Activated B cell treated with CpG ODN at 0.5 μM for 24 hours (primary cell): Measurements from ENCODE around the gene TWNK. TPM values are rescaled to one million over a fixed set of nuclear protein-coding genes. Genes with fewer than 3 reads are reported as not detected.

Experiments used
- ATAC-seq: fragments of 200-7000 bp; cut with Tn5 transposase; one replicate; pipeline ENCODE4 v1.10.0; 2021; ENCODE audit warnings: low read depth, mild to moderate bottlenecking, moderate library complexity
- CTCF ChIA-PET: fragments of 350-600 bp; sonication (Branson Sonifier 250); formaldehyde crosslinking; loops from one replicate; lab custom pipeline; 2021; ENCODE audit warnings: antibody characterized with exemption; lab: Charles Lee
- POLR2A ChIA-PET: fragments of 350-600 bp; sonication (Branson Sonifier 250); formaldehyde crosslinking; loops from one replicate; lab custom pipeline; 2021; ENCODE audit warnings: antibody characterized with exemption; lab: Charles Lee
- DNase-seq: peaks from one replicate; pipeline ENCODE4 v3.0.0; 2022
- H3K27ac Mint-ChIP-seq: one replicate; pipeline ENCODE4 v1.8.0; 2020; ENCODE audit warnings: mixed read lengths
- H3K27me3 Mint-ChIP-seq: one replicate; pipeline ENCODE4 v1.8.0; 2021; ENCODE audit warnings: mixed read lengths
- H3K36me3 Mint-ChIP-seq: one replicate; pipeline ENCODE4 v1.8.0; 2021; ENCODE audit warnings: low read depth, mixed read lengths
- H3K4me1 Mint-ChIP-seq: one replicate; pipeline ENCODE4 v1.8.0; 2021; ENCODE audit warnings: mixed read lengths
- H3K4me3 Mint-ChIP-seq: one replicate; pipeline ENCODE4 v1.8.0; 2020; ENCODE audit warnings: mild to moderate bottlenecking, mixed read lengths
- H3K9me3 Mint-ChIP-seq: one replicate; pipeline ENCODE4 v1.8.0; 2020; ENCODE audit warnings: mixed read lengths
- CTCF ChIP-seq: fragments of 200-600 bp; IDR thresholded peaks from one replicate; pipeline ENCODE4 v1.8.0; 2022; ENCODE audit warnings: antibody characterized with exemption, mild to moderate bottlenecking
- intact Hi-C: fragments of 100-400 bp; cut with micrococcal nuclease; formaldehyde crosslinking; loops from one replicate; pipeline ENCODE4 v1.15.1; 2024
- total RNA-seq: library from RNA; stranded (reverse); gene quantifications from 2 replicates; pipeline ENCODE4 v1.2.3, GENCODE V29; 2022

The TWNK gene
- 19.2 and 20.5 TPM in 2 replicates for total RNA-seq

DNA sequence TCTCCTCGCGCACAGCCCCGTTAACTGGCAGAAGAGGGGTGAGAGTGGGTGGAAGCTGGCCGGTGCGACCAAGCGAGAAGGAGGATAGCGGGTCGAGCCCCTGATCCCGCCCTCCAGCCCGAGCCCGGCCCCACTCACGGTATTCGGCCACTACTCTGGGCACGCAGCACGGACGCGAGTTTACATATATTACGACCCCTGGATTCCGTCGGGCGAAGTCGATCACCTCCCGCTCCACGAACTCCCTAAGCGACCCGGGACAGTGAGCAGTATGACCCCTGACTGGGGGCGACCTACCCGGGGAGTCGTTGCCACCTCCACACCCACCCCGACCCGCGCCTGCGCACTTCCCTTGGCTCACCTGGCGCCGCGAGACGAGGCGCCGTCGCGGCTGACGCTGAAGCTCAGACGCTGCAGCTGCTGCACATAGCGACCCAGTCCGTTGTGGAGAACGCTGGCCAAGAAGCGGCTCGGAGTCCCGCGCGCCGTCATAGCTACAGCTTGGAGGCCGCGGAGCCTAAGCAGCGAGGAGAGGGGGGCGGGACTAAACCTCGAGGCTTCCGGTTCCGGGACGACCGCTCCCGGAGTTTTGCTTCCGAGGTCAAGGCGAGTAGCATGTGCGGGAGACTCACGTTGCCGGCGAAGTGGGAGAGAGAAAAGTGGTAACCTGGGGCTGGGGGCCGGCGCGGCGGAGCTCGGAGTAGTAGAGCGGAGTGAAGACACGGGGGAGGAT, at the start of gene TWNK, which contains the start of gene MRPL43:
TSS of gene TWNK (plus strand) at position 592 of the 733 bp plus-strand sequence. CDS start 668 bp downstream, outside the sequence.
TSS of gene MRPL43 (minus strand) at position 546 of the 733 bp plus-strand sequence. CDS start at position 492, 54 bp downstream.
- Mint-ChIP-seq H3K9me3 (no peaks in the 10 kb centered on the region), H3K27me3 (no peaks in the 10 kb centered on the region), H3K4me1 (peaks cover 46% of the 10 kb centered on the region), H3K4me3 (peak within 1 kb of the TSS; percentile 92), H3K27ac (peak within 1 kb of the TSS; percentile 82), H3K36me3 (peaks cover 50% of the 10 kb centered on the region)
- ATAC-seq (peak; percentile 95), DNase-seq (peak; percentile 81)
- POLR2A ChIA-PET, result interaction anchor here (1.0 to 4.7 kb wide), 2 partner anchors 11 to 75 kb away, joined by 3 to 54 read pairs; partner anchors contain the start of genes LZTS2 and SLF2
- intact Hi-C loops, result loop anchor here (1.0 to 2.0 kb wide), 2 partner anchors 10 to 18 kb away; partner anchors contain the start of gene SEMA4G
- TF ChIP-seq CTCF, result no peak
- CTCF ChIA-PET, result interaction anchor here (6.0 kb wide), 1 partner anchor 10 kb away, joined by 34 read pairs; no protein-coding TSS in a partner anchor

- Mint-ChIP-seq H3K4me1 (no peaks in the 10 kb centered on the region), H3K36me3 (peaks cover 63% of the 10 kb centered on the region), H3K27ac (no peak overlapping the region), H3K27me3 (no peaks in the 10 kb centered on the region), H3K9me3 (no peaks in the 10 kb centered on the region), H3K4me3 (no peak overlapping the region)
- TF ChIP-seq CTCF, result no peak
- ChIA-PET CTCF (no interaction called here), POLR2A (no interaction called here)
- no peak for ATAC-seq
- DNase-seq, result no peak
- intact Hi-C loops, result no loop called here
Measured at GRCh38 chr10:100939763-100940344, 47.5 kb upstream of the TWNK start.

GRCh38 chr10:100942229-100942628, 45.1 kb upstream of the TWNK start:
- ATAC-seq (no peak), DNase-seq (no peak)
- CTCF ChIA-PET, result no interaction called here
- Mint-ChIP-seq H3K27ac (no peak overlapping the region), H3K27me3 (no peaks in the 10 kb centered on the region), H3K36me3 (peaks cover 84% of the 10 kb centered on the region), H3K4me3 (no peak overlapping the region), H3K9me3 (no peaks in the 10 kb centered on the region), H3K4me1 (no peaks in the 10 kb centered on the region)
- intact Hi-C loops, result no loop called here
- POLR2A ChIA-PET, result no interaction called here
- TF ChIP-seq CTCF, result no peak

GRCh38 chr10:100943508-100943907, 43.8 kb upstream of the TWNK start:
- Mint-ChIP-seq H3K4me3 (no peak overlapping the region), H3K27me3 (no peaks in the 10 kb centered on the region), H3K36me3 (peaks cover 81% of the 10 kb centered on the region), H3K4me1 (no peaks in the 10 kb centered on the region), H3K9me3 (no peaks in the 10 kb centered on the region), H3K27ac (no peak overlapping the region)
- ChIA-PET CTCF (no interaction called here), POLR2A (no interaction called here)
- intact Hi-C loops, result no loop called here
- DNase-seq (no peak), ATAC-seq (no peak)
- TF ChIP-seq CTCF, result no peak

GRCh38 chr10:100945754-100946153, 41.6 kb upstream of the TWNK start:
- H3K4me1 Mint-ChIP-seq, result no peaks in the 10 kb centered on the region
- peaks cover 87% of the 10 kb centered on the region for H3K36me3 Mint-ChIP-seq
- intact Hi-C loops, result no loop called here

More at GRCh38 chr10:100945754-100946153, 41.6 kb upstream of the TWNK start:
- DNase-seq, result no peak
- no peaks in the 10 kb centered on the region for H3K27me3 Mint-ChIP-seq
- no peak for ATAC-seq
- H3K4me3 Mint-ChIP-seq, result no peak overlapping the region
- H3K27ac Mint-ChIP-seq, result no peak overlapping the region
- H3K9me3 Mint-ChIP-seq, result no peaks in the 10 kb centered on the region
- POLR2A ChIA-PET, result no interaction called here
- TF ChIP-seq CTCF, result no peak
- CTCF ChIA-PET, result no interaction called here
